GM19025 (cell line): ENCODE measurements around the gene PIK3R3.
"Not testable (repeated sequence)": the region's sequence is repeated elsewhere in the genome, so short reads cannot be mapped to it uniquely, and the experiment has no call there.

Experiments used
- ATAC-seq: cut with Tn5 transposase; IDR thresholded peaks from one replicate; pipeline ENCODE4 v1.9.1; 2021; ENCODE audit warnings: mild to moderate bottlenecking, low read depth, moderate library complexity; ENCODE audit not compliant: unreplicated experiment

Gene PIK3R3

DNA sequence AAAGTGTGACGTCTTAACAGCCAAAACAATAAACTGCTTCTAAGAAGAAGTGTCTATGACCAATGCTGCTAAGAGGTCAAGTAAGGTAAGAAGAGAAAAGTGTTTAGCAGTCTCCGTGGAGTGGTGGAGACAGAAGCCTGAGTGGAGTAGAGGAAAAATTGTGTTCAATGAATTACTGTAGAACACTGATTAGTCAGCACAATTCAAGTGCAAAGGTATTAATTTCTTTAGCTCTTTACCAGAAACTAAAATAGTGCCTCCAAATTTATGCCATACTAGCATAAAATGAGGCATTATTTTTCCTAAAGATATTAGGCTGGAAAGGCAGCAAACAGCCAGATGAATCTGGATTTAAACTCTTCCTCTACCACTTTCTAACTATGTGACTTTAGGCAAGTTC is 56.1 kb downstream of the PIK3R3 start:
- ATAC-seq = no peak

- ATAC-seq = no peak
Measured at GRCh38 chr1:46072975-46073374, 59.5 kb downstream of the PIK3R3 start.

DNA sequence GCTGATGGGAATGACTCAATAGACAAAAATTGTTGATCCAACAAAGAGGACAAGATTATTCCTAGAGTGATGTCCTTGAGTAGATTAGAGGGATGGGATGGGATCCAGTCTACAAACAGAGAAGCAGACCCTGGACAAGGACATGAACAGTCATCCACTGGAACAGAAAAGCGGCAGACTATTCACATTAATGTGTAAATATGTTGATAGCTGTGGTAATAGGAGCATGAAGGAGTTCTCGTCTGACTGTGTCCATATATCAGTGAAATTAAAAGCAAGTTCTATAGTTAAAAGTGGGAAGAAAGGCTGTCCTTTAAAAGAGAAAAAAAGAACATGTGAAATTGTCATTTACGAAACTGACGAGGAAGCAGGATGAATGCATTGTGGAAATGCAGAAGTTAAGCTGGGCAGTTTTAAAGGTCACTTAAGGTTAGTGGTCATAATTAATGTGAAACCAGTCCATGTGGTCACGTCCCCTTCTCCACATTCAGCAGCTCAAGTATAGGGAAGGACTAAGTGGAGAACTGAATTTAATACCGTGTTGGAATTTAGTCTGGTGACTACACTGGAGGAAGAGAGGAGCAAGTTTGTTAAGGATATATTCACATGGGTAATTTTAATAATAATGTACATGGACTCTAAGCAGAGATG is 62.1 kb downstream of the PIK3R3 start:
- ATAC-seq = no peak

GRCh38 chr1:46068525-46068924 is 63.9 kb downstream of the PIK3R3 start:
- no peak for ATAC-seq

DNA sequence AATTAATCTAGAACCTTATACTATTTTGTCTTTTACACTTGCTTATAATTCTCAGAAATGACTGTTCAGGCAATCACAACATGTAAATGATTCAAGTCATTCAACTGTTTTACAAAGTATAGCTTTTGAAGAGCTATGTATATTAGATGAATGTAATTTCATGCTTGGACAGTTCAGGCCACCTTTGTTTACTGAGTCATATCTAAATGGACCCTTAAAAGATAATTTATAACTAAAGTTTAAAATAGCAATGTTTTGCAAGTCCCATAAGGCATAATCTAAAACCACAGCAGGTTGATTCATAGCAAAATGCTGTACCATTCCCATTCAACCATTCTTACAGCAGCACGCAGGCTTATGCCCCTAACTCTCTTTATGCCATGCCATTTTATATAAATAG is 64.8 kb downstream of the PIK3R3 start:
- ATAC-seq = no peak

GRCh38 chr1:46065405-46065804 is 67.0 kb downstream of the PIK3R3 start:
- ATAC-seq = no peak

- ATAC-seq = no peak
Measured at GRCh38 chr1:46064708-46065107, 67.7 kb downstream of the PIK3R3 start.

- peak; percentile 51 for ATAC-seq
Measured at GRCh38 chr1:46062651-46063319, 69.6 kb downstream of the PIK3R3 start.

GRCh38 chr1:46061146-46061545 is 71.3 kb downstream of the PIK3R3 start:
- no peak for ATAC-seq

GRCh38 chr1:46058936-46059335 is 73.5 kb downstream of the PIK3R3 start:
- ATAC-seq = no peak

DNA sequence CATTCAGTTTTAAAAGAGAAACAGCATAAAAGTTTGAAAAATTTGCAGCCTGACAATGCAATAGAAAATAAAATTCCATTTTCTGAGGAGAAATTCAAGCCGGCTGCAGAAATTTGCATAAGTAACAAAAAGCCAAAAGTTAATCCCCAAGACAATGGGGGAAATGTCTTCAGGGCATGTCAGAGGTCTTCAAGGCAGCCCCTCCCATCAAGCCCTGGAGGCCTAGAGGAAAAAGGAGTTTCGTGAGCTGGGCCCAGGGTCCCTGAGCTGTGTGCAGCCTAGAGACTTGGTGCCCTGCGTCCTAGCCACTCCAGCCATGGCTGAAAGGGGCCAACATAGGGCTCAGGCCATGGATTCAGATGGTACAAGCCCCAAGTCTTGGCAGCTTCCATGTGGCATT is 74.6 kb downstream of the PIK3R3 start:
- no peak for ATAC-seq

GRCh38 chr1:46057215-46057614 is 75.2 kb downstream of the PIK3R3 start:
- not testable (repeated sequence) for ATAC-seq

- no peak for ATAC-seq
Measured at GRCh38 chr1:46056325-46056724, 76.1 kb downstream of the PIK3R3 start.

- ATAC-seq = no peak
Measured at GRCh38 chr1:46053734-46054133, 78.7 kb downstream of the PIK3R3 start.

DNA sequence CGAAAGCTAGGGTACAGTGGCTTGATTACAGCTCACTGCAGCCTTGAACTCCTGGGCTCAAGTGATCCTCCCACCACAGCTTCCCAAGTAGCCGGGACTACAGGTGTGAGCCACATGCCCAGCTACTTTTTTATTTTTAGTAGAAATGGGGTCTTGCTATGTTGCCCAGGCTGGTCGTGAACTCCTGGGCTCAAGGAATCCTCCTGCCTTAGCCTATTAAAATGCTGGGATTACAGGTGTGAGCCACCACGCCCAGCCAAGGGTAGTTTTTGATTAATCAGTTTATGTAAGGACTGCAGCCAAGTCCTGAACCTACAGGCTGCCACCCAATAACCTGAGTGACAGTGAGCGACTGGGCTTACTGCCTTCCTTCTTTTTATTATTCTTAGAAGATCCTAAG is 88.3 kb downstream of the PIK3R3 start:
- ATAC-seq = no peak

DNA sequence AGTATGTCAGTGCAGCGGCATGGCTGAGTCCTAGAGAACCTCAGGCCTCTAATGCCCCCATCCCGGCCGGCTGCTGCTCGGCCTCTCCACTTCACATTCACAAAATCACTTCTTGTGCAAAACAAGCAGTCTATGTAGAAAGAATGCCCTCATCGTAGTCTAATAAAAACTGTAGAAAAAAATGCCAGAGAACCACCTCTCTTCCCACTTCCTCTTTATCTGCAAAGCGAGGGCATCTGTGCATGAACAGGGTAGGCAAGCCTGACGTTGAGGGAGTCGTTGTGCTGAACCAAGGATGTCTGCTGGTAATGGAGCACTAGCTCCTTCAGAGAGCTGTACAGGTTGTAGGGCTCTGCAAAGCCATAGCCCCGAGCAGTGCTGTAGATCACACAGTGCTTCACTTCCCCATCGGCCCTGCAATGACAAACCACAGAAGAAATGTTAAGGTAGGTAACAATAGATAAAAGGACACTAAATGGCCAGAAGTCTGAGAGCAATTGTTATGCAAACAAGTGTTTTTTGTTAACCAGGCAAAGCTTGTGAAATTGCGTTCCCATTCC is 88.9 kb downstream of the PIK3R3 start:
- peak; percentile 66 for ATAC-seq

DNA sequence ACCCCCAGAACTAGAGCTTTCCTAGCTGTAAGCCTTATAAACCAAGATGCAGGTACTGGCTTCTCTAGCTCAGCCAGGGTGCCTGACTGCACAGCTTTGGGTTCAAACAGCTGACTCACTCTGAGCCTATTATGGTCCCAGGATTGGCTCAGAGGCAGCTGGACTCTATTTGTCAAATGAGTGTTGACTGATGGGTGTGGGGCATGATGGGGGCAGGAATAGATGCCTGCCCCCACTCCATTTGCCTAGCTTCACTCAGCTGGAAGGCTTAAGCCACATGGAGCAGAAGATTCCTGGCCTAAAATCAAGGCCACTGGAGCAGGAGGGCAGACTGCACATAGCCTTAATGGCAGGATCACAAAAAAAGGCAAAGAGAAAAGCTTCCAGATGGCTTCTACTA is 90.5 kb downstream of the PIK3R3 start:
- ATAC-seq = no peak

DNA sequence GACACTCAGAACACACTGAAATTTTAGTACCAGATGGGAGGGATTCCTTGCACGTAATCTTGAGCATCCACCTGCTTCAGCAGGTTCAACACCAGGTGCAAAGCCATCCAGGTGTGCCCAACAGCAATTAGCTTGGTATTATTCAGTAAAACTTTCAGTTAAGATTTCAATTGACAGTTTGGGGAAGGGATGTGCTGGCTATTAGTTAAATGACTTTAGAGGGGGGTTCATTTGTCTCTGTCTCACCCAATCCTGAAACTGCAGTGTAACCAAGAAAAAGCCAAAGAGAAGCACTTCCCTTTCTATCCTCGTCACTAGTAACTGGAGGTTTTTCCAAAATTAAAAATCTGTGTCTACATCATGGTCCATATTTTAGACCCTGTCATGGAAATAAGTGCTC is 90.9 kb downstream of the PIK3R3 start:
- ATAC-seq = no peak

DNA sequence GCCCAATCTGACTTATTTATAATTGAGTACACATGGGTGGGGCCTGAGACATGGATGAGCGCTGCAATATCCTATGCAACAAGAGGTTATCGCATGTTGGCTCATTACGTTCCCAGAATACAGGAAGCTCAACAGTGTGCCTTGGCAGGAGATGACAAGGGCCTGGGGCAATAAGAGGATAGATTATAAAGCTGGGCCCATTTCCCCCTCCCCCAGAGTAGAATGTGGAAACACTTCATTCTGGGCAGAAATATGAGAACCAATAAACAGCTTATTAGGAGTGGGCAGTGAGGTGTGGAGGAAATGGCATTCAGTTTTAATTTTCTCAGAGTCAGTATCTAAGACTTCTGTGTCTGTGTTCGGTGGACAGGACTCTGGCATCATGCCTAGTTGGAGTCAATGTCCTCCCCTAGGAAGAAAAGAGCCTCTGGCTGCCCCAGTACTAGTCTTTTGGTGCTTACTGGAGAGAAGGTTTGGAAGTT is 92.8 kb downstream of the PIK3R3 start:
- ATAC-seq = no peak

DNA sequence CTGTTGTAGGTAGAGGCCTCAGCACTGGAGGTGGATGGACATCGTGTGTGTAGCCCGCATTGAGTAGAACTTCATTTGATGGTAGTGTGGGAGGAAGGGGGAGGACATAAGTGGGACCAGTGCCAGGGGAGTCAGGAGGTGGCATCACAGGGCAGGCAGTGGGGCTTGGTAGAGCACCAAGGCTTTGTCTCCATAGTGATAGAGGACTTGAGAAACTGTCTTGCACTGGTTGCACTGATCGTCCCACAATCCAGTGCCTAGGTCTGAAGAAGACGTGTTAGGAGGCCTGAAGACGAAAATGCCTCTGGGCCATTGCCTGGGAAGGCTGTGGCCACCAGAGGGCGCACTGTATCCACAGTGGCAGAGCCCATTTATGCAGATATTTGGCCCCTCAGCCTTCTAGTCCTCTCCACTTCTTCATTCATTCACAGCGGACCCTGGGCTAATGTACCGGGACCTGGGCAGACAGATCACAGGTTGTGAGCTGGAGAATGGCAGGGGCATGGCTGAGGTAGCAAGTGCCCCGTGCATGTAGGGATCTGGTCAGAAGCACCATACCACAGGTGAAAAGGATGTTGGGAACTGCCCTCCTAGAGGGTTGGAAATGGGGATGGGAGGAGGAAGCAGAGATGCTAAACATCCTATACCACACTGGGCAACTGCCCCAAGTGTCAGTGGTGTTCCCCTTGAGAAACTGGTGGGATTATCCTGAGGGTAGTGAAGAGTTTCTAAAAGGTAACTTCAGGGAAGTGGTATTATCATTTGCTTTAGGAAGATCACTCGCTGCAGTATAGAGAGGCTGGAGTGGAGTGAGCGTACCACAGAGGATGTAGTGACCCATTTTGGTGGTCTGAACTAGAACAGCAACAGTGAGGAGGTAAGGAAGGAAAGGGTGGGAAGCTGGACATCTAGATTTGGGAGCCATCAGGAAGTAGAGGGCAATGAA is 95.3 kb downstream of the PIK3R3 start:
- ATAC-seq = no peak
